ENCODE results near the gene METTL15.
"Not testable (repeated sequence)": the region's sequence is repeated elsewhere in the genome, so short reads cannot be mapped to it uniquely, and the experiment has no call there.

METTL15 gene, protein sequence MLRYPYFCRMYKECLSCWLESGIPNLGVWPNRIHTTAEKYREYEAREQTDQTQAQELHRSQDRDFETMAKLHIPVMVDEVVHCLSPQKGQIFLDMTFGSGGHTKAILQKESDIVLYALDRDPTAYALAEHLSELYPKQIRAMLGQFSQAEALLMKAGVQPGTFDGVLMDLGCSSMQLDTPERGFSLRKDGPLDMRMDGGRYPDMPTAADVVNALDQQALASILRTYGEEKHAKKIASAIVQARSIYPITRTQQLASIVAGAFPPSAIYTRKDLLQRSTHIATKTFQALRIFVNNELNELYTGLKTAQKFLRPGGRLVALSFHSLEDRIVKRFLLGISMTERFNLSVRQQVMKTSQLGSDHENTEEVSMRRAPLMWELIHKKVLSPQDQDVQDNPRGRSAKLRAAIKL

DNA sequence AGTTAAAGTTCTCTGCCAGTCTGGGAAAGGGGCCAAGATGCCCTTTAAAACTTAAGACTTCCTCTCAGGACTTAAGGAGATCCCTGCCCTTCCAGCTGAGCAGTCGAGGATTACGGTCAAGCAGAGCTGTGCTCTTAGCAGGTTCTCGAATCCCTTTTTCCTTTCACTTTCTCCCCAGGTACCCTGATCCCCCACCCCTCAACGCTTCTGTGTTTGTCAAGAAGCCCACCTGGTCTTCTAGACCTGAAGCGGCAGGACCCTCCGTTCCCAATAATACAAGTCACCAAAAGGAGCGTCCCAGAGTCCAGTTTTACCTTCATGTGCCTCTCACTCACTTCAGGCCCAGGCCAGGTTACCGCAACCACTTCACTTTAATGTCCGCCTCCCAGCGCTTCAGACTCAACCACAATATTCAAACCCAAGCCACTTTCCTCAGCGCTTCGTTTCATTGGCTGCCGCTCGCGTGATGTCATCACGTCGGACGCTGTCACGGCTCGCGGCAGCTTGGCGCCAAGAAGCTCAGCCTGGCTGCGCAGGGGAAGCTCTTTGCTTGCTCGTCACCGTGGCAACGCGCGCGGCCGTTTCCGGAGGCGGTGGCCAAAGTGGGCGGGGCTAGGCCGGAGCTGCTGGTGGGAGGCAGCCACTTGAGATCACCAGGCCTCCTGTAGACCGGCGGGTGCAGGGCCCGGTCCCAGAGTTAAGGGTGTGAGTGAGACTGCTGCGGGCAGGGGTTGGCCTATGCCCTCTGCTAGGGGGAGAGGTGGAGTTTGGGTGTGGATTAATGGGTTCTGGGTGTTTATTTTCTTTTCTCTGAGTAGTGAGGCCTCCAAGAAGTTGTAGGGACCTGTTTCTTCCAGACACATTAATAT, at the start of gene METTL15, which contains the start of gene KIF18A:
METTL15 (plus strand) TSS at position 639 of the 869 bp plus-strand sequence. CDS start 4,947 bp downstream, outside the sequence.
KIF18A (minus strand) TSS at position 407 of the 869 bp plus-strand sequence. CDS start 10,209 bp downstream, outside the sequence.
- DNase-seq (ENCODE audit: low read depth in 2 of 2), result peak; percentile 99 to 100
- peak within 1 kb of the TSS; percentile 73 to 74 for H3K4me3 ChIP-seq (replicated peaks in 1 of 2; ENCODE audit: low read depth in 2 of 2, low read length in 2 of 2)
- TF ChIP-seq, protein P1, sequence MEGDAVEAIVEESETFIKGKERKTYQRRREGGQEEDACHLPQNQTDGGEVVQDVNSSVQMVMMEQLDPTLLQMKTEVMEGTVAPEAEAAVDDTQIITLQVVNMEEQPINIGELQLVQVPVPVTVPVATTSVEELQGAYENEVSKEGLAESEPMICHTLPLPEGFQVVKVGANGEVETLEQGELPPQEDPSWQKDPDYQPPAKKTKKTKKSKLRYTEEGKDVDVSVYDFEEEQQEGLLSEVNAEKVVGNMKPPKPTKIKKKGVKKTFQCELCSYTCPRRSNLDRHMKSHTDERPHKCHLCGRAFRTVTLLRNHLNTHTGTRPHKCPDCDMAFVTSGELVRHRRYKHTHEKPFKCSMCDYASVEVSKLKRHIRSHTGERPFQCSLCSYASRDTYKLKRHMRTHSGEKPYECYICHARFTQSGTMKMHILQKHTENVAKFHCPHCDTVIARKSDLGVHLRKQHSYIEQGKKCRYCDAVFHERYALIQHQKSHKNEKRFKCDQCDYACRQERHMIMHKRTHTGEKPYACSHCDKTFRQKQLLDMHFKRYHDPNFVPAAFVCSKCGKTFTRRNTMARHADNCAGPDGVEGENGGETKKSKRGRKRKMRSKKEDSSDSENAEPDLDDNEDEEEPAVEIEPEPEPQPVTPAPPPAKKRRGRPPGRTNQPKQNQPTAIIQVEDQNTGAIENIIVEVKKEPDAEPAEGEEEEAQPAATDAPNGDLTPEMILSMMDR (IDR thresholded peaks at IDR 0.05; ENCODE audit: low read depth, low read length), result peak; percentile 2

GRCh38 chr11:28071305-28071704, 36.9 kb upstream of the METTL15 start:
- H3K4me3 ChIP-seq (replicated peaks in 1 of 2; ENCODE audit: low read depth in 2 of 2, low read length in 2 of 2), result no peak overlapping the region

GRCh38 chr11:28072321-28072720, 35.9 kb upstream of the METTL15 start:
- peak; percentile 40 to 63 for DNase-seq (ENCODE audit: low read depth in 2 of 2)
- no peak overlapping the region for H3K4me3 ChIP-seq (replicated peaks in 1 of 2; ENCODE audit: low read depth in 2 of 2, low read length in 2 of 2)
- TF ChIP-seq, protein P1 (IDR thresholded peaks at IDR 0.05; ENCODE audit: low read depth, low read length), result no peak

More at GRCh38 chr11:28071305-28071704, 36.9 kb upstream of the METTL15 start:
- no peak for DNase-seq (ENCODE audit: low read depth in 2 of 2)
- TF ChIP-seq, protein P1 (IDR thresholded peaks at IDR 0.05; ENCODE audit: low read depth, low read length), result no peak

DNA sequence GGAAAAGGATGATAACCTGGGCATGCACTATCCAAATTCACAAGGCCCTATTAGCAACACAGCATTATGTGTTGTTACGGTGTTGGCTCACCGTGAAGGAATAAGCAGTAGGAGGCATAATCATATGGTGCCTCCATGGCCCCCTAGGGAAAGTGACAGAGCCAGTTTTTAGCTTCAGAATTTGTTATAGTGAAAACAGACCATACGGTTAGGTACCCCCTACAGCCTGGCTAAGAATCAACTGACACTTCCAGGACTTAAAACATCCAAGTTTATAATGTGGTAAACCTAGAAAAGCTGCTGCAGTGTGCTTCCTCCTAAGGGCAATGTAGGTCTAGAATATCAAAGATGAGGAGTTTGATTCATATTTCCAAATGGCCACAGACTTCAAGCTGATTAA, 30.7 kb upstream of the METTL15 start:
- H3K4me3 ChIP-seq (replicated peaks in 1 of 2; ENCODE audit: low read depth in 2 of 2, low read length in 2 of 2), result no peak overlapping the region
- DNase-seq (ENCODE audit: low read depth in 2 of 2), result no peak
- TF ChIP-seq, protein P1 (IDR thresholded peaks at IDR 0.05; ENCODE audit: low read depth, low read length), result no peak

- TF ChIP-seq, protein P1 (IDR thresholded peaks at IDR 0.05; ENCODE audit: low read depth, low read length), result no peak
- no peak for DNase-seq (ENCODE audit: low read depth in 2 of 2)
- H3K4me3 ChIP-seq (replicated peaks in 1 of 2; ENCODE audit: low read depth in 2 of 2, low read length in 2 of 2), result no peak overlapping the region
Measured at GRCh38 chr11:28083118-28083517, 25.1 kb upstream of the METTL15 start.

- TF ChIP-seq, protein P1 (IDR thresholded peaks at IDR 0.05; ENCODE audit: low read depth, low read length), result no peak
- peak in 1 of 2 donors; percentile 85 for DNase-seq (ENCODE audit: low read depth in 2 of 2)
- no peak overlapping the region for H3K4me3 ChIP-seq (replicated peaks in 1 of 2; ENCODE audit: low read depth in 2 of 2, low read length in 2 of 2)
Measured at GRCh38 chr11:28086569-28086968, 21.6 kb upstream of the METTL15 start.

DNA sequence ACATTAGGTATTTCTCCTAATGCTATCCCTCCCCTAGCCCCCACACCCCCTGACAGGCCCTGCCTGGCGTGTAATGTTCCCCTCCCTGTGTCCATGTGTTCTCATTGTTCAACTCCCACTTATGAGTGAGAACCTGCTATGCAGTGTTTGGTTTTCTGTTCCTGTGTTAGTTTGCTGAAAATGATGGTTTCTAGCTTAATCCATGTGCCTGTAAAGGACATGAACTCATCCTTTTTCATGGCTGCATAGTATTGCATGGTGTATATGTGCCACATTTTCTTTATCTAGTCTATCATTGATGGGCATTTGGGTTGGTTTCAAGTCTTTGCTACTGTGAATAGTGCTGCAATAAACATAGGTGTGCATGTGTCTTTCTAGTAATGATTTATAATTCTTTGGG, 21.0 kb upstream of the METTL15 start:
- DNase-seq (ENCODE audit: low read depth in 2 of 2), result not testable (repeated sequence)

DNA sequence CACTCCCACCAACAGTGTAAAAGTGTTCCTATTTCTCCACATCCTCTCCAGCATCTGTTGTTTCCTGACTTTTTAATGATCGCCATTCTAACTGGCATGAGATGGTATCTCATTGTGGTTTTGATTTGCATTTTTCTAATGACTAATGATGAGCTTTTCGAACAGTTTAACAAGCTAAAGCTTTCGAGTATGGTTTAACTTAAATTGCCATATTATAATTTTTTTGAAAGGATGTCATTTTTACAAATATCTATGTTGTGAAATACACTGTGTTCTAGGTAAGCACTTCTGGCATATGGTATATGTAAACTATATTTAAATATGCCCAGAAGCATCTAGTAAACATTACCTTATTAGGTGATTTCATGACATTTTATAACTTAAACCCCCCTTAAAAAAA, 20.5 kb upstream of the METTL15 start:
- not testable (repeated sequence) for H3K4me3 ChIP-seq (replicated peaks in 1 of 2; ENCODE audit: low read depth in 2 of 2, low read length in 2 of 2); DNase-seq (ENCODE audit: low read depth in 2 of 2)

More for the DNA sequence above, 21.0 kb upstream of the METTL15 start:
- H3K4me3 ChIP-seq (replicated peaks in 1 of 2; ENCODE audit: low read depth in 2 of 2, low read length in 2 of 2), result not testable (repeated sequence)
